ENCODE measurements around the gene CNOT3.

The CNOT3 gene

DNA sequence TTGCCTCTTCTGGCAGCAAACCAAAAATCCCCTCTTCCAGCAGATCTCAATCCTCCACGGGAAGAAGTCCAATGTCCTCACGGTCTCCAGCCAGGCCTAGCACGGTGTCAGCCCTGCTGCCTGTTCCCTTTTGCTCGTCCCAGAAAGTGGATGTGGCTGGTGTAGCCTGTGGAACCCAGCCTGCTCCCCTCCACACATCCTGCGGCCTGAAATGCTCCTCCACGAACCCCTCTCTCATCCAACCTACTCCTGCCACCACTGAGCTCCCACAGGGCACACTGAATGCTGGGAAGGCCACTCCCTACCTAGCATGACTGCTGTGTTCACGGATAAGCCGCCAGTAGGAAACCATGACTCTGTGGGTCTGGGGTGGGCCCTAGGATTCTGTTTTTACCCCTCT, 48.8 kb downstream of the CNOT3 start:
- H3K4me3 ChIP-seq (ENCODE audit: insufficient read length, low read depth): no peak overlapping the region
- H3K9me3 ChIP-seq (ENCODE audit: insufficient read depth, low read length): no peaks in the 10 kb centered on the region
- H3K27me3 ChIP-seq (ENCODE audit: insufficient read depth, insufficient read length): no peaks in the 10 kb centered on the region
- no peak overlapping the region for H3K9ac ChIP-seq (ENCODE audit: insufficient read length, low read depth)
- DNase-seq (ENCODE audit: low read depth, low spot score): no peak
- TF ChIP-seq ZNF274 (IDR thresholded peaks at IDR 0.05; ENCODE audit: low read depth, low read length): no peak
- H3K4me1 ChIP-seq (ENCODE audit: insufficient read depth, insufficient read length): no peaks in the 10 kb centered on the region
- peaks cover 41% of the 10 kb centered on the region for H3K36me3 ChIP-seq (ENCODE audit: insufficient read depth, insufficient read length, low read length)

GRCh38 chr19:54186934-54187381, 49.4 kb downstream of the CNOT3 start:
- no peaks in the 10 kb centered on the region for H3K9me3 ChIP-seq (ENCODE audit: insufficient read depth, low read length)
- no peak for TF ChIP-seq ZNF274 (IDR thresholded peaks at IDR 0.05; ENCODE audit: low read depth, low read length)
- no peak for TF ChIP-seq YY1 (IDR thresholded peaks at IDR 0.05; ENCODE audit: insufficient read depth, insufficient read length)
- no peak for TF ChIP-seq SUZ12 (IDR thresholded peaks at IDR 0.05; ENCODE audit: extremely low read depth, insufficient read depth, insufficient read length)
- H3K4me3 ChIP-seq (ENCODE audit: insufficient read length, low read depth): no peak overlapping the region
- H3K9ac ChIP-seq (ENCODE audit: insufficient read length, low read depth): peak overlapping the region; percentile 50
- no peaks in the 10 kb centered on the region for H3K4me1 ChIP-seq (ENCODE audit: insufficient read depth, insufficient read length)
- peaks cover 40% of the 10 kb centered on the region for H3K36me3 ChIP-seq (ENCODE audit: insufficient read depth, insufficient read length, low read length)
- H3K27me3 ChIP-seq (ENCODE audit: insufficient read depth, insufficient read length): no peaks in the 10 kb centered on the region
- DNase-seq (ENCODE audit: low read depth, low spot score): no peak

GRCh38 chr19:54188215-54188871, 50.8 kb downstream of the CNOT3 start:
- H3K4me3 ChIP-seq (ENCODE audit: insufficient read length, low read depth): peak overlapping the region; percentile 66
- H3K27me3 ChIP-seq (ENCODE audit: insufficient read depth, insufficient read length): no peaks in the 10 kb centered on the region
- no peaks in the 10 kb centered on the region for H3K9me3 ChIP-seq (ENCODE audit: insufficient read depth, low read length)
- TF ChIP-seq ZNF274 (IDR thresholded peaks at IDR 0.05; ENCODE audit: low read depth, low read length): no peak
- no peak for TF ChIP-seq SUZ12 (IDR thresholded peaks at IDR 0.05; ENCODE audit: extremely low read depth, insufficient read depth, insufficient read length)
- no peak for TF ChIP-seq YY1 (IDR thresholded peaks at IDR 0.05; ENCODE audit: insufficient read depth, insufficient read length)
- peaks cover 43% of the 10 kb centered on the region for H3K36me3 ChIP-seq (ENCODE audit: insufficient read depth, insufficient read length, low read length)
- no peaks in the 10 kb centered on the region for H3K4me1 ChIP-seq (ENCODE audit: insufficient read depth, insufficient read length)
- no peak for DNase-seq (ENCODE audit: low read depth, low spot score)
- H3K9ac ChIP-seq (ENCODE audit: insufficient read length, low read depth): peak overlapping the region; percentile 90

GRCh38 chr19:54189145-54189734, 51.7 kb downstream of the CNOT3 start, which contains the start of gene MBOAT7:
Gene MBOAT7, minus strand, starts transcription at chr19:54189580. Its CDS starts 1,072 bp downstream, at chr19:54188508.
- DNase-seq (ENCODE audit: low read depth, low spot score): no peak
- no peak for TF ChIP-seq ZNF274 (IDR thresholded peaks at IDR 0.05; ENCODE audit: low read depth, low read length)
- TF ChIP-seq YY1 (IDR thresholded peaks at IDR 0.05; ENCODE audit: insufficient read depth, insufficient read length): no peak
- no peak for TF ChIP-seq SUZ12 (IDR thresholded peaks at IDR 0.05; ENCODE audit: extremely low read depth, insufficient read depth, insufficient read length)
- Histone ChIP-seq H3K27me3 (ENCODE audit: insufficient read depth, insufficient read length) (no peaks in the 10 kb centered on the region), H3K36me3 (ENCODE audit: insufficient read depth, insufficient read length, low read length) (peaks cover 44% of the 10 kb centered on the region), H3K9me3 (ENCODE audit: insufficient read depth, low read length) (no peaks in the 10 kb centered on the region), H3K4me3 (ENCODE audit: insufficient read length, low read depth) (peak within 1 kb of the TSS; percentile 71), H3K9ac (ENCODE audit: insufficient read length, low read depth) (peak within 1 kb of the TSS; percentile 92), H3K4me1 (ENCODE audit: insufficient read depth, insufficient read length) (no peaks in the 10 kb centered on the region)

GRCh38 chr19:54189735-54190502, 52.4 kb downstream of the CNOT3 start:
- Histone ChIP-seq H3K36me3 (ENCODE audit: insufficient read depth, insufficient read length, low read length) (peaks cover 50% of the 10 kb centered on the region), H3K27me3 (ENCODE audit: insufficient read depth, insufficient read length) (no peaks in the 10 kb centered on the region), H3K4me1 (ENCODE audit: insufficient read depth, insufficient read length) (no peaks in the 10 kb centered on the region), H3K9me3 (ENCODE audit: insufficient read depth, low read length) (no peaks in the 10 kb centered on the region), H3K4me3 (ENCODE audit: insufficient read length, low read depth) (peak overlapping the region; percentile 71), H3K9ac (ENCODE audit: insufficient read length, low read depth) (peak overlapping the region; percentile 92)
- TF ChIP-seq YY1 (IDR thresholded peaks at IDR 0.05; ENCODE audit: insufficient read depth, insufficient read length) (no peak), ZNF274 (IDR thresholded peaks at IDR 0.05; ENCODE audit: low read depth, low read length) (no peak), SUZ12 (IDR thresholded peaks at IDR 0.05; ENCODE audit: extremely low read depth, insufficient read depth, insufficient read length) (no peak)
- DNase-seq (ENCODE audit: low read depth, low spot score): peak; percentile 99

DNA sequence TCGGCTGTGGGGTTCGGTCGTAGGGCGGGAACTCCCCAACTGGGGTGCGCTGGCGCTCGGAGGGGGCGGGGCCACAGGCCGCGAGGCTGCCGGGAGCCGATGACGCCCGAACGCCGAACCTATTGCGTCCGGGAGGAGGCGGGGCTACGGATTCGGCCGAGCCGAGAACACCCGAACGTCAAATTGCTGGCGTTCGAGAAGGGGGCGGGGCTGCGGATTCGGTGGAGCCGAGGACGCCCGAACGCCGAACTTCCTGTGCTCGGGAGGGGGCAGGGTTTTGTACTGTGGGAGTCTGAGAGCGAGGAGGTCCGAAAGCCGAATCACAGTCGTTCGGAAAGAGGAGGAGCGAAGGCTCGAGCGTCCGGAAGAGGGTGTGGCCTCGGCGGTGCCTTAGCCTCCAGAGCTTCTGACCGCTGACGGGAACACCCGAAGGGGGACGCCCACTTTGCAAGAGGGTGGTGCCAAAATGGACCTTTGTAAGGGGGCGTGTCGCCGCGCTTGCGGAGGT, 53.0 kb downstream of the CNOT3 start:
- TF ChIP-seq SUZ12 (IDR thresholded peaks at IDR 0.05; ENCODE audit: extremely low read depth, insufficient read depth, insufficient read length): no peak
- no peak for TF ChIP-seq ZNF274 (IDR thresholded peaks at IDR 0.05; ENCODE audit: low read depth, low read length)
- no peak for TF ChIP-seq YY1 (IDR thresholded peaks at IDR 0.05; ENCODE audit: insufficient read depth, insufficient read length)
- no peaks in the 10 kb centered on the region for H3K9me3 ChIP-seq (ENCODE audit: insufficient read depth, low read length)
- H3K4me1 ChIP-seq (ENCODE audit: insufficient read depth, insufficient read length): no peaks in the 10 kb centered on the region
- peak; percentile 93 for DNase-seq (ENCODE audit: low read depth, low spot score)
- peaks cover 46% of the 10 kb centered on the region for H3K36me3 ChIP-seq (ENCODE audit: insufficient read depth, insufficient read length, low read length)
- peak overlapping the region; percentile 92 for H3K9ac ChIP-seq (ENCODE audit: insufficient read length, low read depth)
- H3K4me3 ChIP-seq (ENCODE audit: insufficient read length, low read depth): peak overlapping the region; percentile 71
- H3K27me3 ChIP-seq (ENCODE audit: insufficient read depth, insufficient read length): no peaks in the 10 kb centered on the region

All from NT2/D1 (cell line).